Cardiac muscle cell (in vitro differentiated cells and primary cell): ENCODE results near the gene SEMA5A. TPM values are rescaled to one million over a fixed set of nuclear protein-coding genes. Genes with fewer than 3 reads are reported as not detected.

ENCODE experiments used
- DNase-seq, 2 donors: peaks; one replicate each; pipeline versions ENCODE4 v3.0.0 to v3.0.0-alpha.2; 2010 to 2017; ENCODE audit warnings: low read depth in 1 of 2, low spot score in 1 of 2
- H3K27ac ChIP-seq: fragments of 200-600 bp; sonication (generic); 2 replicates; pipeline ENCODE4 v1.5.1; 2016
- H3K27me3 ChIP-seq: fragments of 200-600 bp; sonication (generic); 2 replicates; pipeline ENCODE4 v1.6.0; 2016; ENCODE audit warnings: control low read depth
- H3K36me3 ChIP-seq: fragments of 200-600 bp; sonication (generic); 2 replicates; pipeline ENCODE4 v1.5.1; 2016; ENCODE audit warnings: control low read depth
- H3K4me1 ChIP-seq: fragments of 200-600 bp; sonication (generic); 2 replicates; pipeline ENCODE4 v1.8.1; 2017; ENCODE audit warnings: low read depth, mild to moderate bottlenecking, mixed run types
- H3K4me3 ChIP-seq: fragments of 200-600 bp; sonication (generic); 2 replicates; pipeline ENCODE4 v1.5.1; 2016; ENCODE audit warnings: mild to moderate bottlenecking
- H3K9me3 ChIP-seq: fragments of 200-600 bp; sonication (generic); 2 replicates; pipeline ENCODE4 v1.5.1; 2017; ENCODE audit warnings: low read depth, mild to moderate bottlenecking, control low read depth
- CTCF ChIP-seq: IDR thresholded peaks from 2 replicates; pipeline ENCODE4 v1.5.1; 2012; ENCODE audit warnings: low read depth, mild to moderate bottlenecking, low read length
- polyA plus RNA-seq: library from polyadenylated mRNA; unstranded; fragments of >200 nt; fragmentation: Nextera tagmentation; extraction: Ambion mirVana; gene quantifications from 2 replicates; pipeline ENCODE4 v1.2.1, GENCODE V29; 2016
- total RNA-seq: library from RNA; depleted of rRNA; stranded (reverse); fragments of >200 nt; gene quantifications from 2 replicates; pipeline ENCODE4 v1.2.3, GENCODE V29; 2016

Gene SEMA5A
- total and polyA plus RNA-seq, 2 experiments from 2014 or later, result 15.7 to 16.6 TPM

GRCh38 chr5:9042241-9042640, 503.6 kb downstream of the SEMA5A start:
- TF ChIP-seq CTCF, result no peak

GRCh38 chr5:9040475-9040874, 505.4 kb downstream of the SEMA5A start:
- Histone ChIP-seq H3K27me3 (no peaks in the 10 kb centered on the region), H3K4me1 (no peaks in the 10 kb centered on the region), H3K36me3 (peaks cover 21% of the 10 kb centered on the region), H3K4me3 (no peak overlapping the region), H3K9me3 (no peaks in the 10 kb centered on the region), H3K27ac (no peak overlapping the region)
- DNase-seq, result no peak
- TF ChIP-seq CTCF, result no peak

More at GRCh38 chr5:9042241-9042640, 503.6 kb downstream of the SEMA5A start:
- peaks cover 4% of the 10 kb centered on the region for H3K4me1 ChIP-seq
- DNase-seq, result peak in 1 of 2 donors; percentile 11
- no peak overlapping the region for H3K27ac ChIP-seq
- H3K27me3 ChIP-seq, result no peaks in the 10 kb centered on the region
- H3K9me3 ChIP-seq, result no peaks in the 10 kb centered on the region
- H3K4me3 ChIP-seq, result no peak overlapping the region
- peaks cover 21% of the 10 kb centered on the region for H3K36me3 ChIP-seq

GRCh38 chr5:9037048-9037447, 508.8 kb downstream of the SEMA5A start:
- H3K4me1 ChIP-seq, result no peaks in the 10 kb centered on the region
- no peak for DNase-seq
- TF ChIP-seq CTCF, result no peak
- no peak overlapping the region for H3K27ac ChIP-seq
- H3K27me3 ChIP-seq, result no peaks in the 10 kb centered on the region
- H3K9me3 ChIP-seq, result no peaks in the 10 kb centered on the region
- peaks cover 7% of the 10 kb centered on the region for H3K36me3 ChIP-seq
- H3K4me3 ChIP-seq, result no peak overlapping the region

- Histone ChIP-seq H3K27me3 (no peaks in the 10 kb centered on the region), H3K4me1 (no peaks in the 10 kb centered on the region)
Measured at GRCh38 chr5:9035346-9035745, 510.5 kb downstream of the SEMA5A start.

GRCh38 chr5:9034649-9035048, 511.2 kb downstream of the SEMA5A start:
- H3K27me3 ChIP-seq, result no peaks in the 10 kb centered on the region
- H3K4me3 ChIP-seq, result no peak overlapping the region
- H3K36me3 ChIP-seq, result no peaks in the 10 kb centered on the region
- DNase-seq, result peak in 1 of 2 donors; percentile 93
- H3K9me3 ChIP-seq, result no peaks in the 10 kb centered on the region
- no peak for TF ChIP-seq CTCF
- no peaks in the 10 kb centered on the region for H3K4me1 ChIP-seq
- H3K27ac ChIP-seq, result no peak overlapping the region

More at GRCh38 chr5:9035346-9035745, 510.5 kb downstream of the SEMA5A start:
- Histone ChIP-seq H3K4me3 (no peak overlapping the region), H3K9me3 (no peaks in the 10 kb centered on the region), H3K36me3 (no peaks in the 10 kb centered on the region), H3K27ac (no peak overlapping the region)
- TF ChIP-seq CTCF, result no peak
- DNase-seq, result no peak

- no peaks in the 10 kb centered on the region for H3K4me1 ChIP-seq
- H3K36me3 ChIP-seq, result no peaks in the 10 kb centered on the region
- DNase-seq, result no peak
- H3K27me3 ChIP-seq, result no peaks in the 10 kb centered on the region
- H3K4me3 ChIP-seq, result no peak overlapping the region
- no peak for TF ChIP-seq CTCF
- H3K9me3 ChIP-seq, result no peaks in the 10 kb centered on the region
- no peak overlapping the region for H3K27ac ChIP-seq
Measured at GRCh38 chr5:9033524-9033923, 512.4 kb downstream of the SEMA5A start.
